Posterior vena cava (tissue), 2 donors: Measurements from ENCODE around the gene GOLT1A. TPM values are rescaled to one million over a fixed set of nuclear protein-coding genes. Genes with fewer than 3 reads are reported as not detected.

ENCODE experiments used
- DNase-seq: peaks from one replicate; pipeline ENCODE4 v3.0.0-alpha.2; 2020; ENCODE audit warnings: low spot score
- intact Hi-C, 2 donors: fragments of 100-400 bp; cut with DNase I; formaldehyde crosslinking; loops; one replicate each; pipeline versions ENCODE4 v1.14.1 to v1.14.2; 2022 to 2023
- total RNA-seq, 2 donors: library from RNA; stranded (reverse); fragmentation: NEBNext Ultra II Directional; extraction: Animal tissue kit (Norgen Biotek cat#: 25700); gene quantifications; one replicate each; pipeline ENCODE4 v1.2.1, GENCODE V29; 2021
- donor health status: DM: yes; HTN: yes; CAD: no.
- donor health status: DM: yes; HTN: yes; CAD: no.

The GOLT1A gene
- total RNA-seq, 2 donors from 2014 or later = not detected

- intact Hi-C loops = no loop called here
- DNase-seq = no peak
Measured at GRCh38 chr1:204199579-204199978, 14.2 kb downstream of the GOLT1A start.

DNA sequence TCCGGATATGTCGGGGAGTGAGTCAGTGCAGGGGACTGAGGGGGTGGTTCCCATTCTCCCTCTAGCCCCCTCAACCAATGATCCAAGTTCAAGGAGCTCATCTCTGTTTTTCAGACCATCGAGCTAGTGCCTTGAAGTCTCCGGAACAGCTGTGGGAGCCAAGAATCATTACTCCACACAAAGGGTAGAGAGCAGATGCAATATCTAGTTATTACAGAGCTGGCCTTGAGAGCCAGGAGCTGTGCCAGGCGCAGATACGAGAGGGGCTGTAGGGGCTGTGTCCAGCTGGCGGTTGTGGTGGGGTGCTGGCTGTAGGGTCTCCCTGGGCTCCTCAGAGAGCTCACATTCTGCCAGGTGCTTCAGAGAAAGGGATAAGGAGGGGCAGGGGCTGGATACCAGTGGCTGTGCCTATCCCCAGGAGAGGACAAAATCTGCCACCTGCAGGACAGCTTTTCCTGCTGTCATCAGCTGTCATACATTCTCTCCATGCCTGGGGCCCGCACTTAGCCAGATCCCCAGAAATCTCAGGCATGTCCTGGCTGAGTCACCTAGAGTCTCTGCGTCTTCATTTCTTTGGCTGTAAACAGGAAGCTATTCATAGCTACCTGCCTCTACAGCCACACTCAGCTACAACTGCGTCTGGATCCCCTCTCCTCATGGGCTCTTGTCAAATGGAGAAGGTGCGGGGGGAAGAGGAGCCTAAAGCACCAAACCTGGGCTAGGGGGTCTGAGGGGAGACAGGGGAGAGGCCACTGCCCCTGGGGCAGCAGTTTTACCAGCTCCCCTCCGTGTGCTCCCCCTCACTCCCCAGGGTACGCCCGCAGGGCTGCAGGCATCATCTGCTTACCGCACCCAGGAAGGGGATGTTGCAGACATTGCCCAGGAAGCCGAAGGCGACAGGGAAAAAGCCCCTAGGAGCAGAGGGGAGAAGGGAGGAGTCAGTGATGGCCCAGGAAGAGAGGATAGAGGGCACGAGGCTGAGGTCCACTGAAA lies 15.1 kb downstream of the GOLT1A start:
- DNase-seq = no peak
- intact Hi-C loops = no loop called here

GRCh38 chr1:204197068-204197467 lies 16.7 kb downstream of the GOLT1A start:
- intact Hi-C loops = no loop called here
- DNase-seq = no peak

- intact Hi-C loops = no loop called here
- no peak for DNase-seq
Measured at GRCh38 chr1:204196068-204196795, 17.6 kb downstream of the GOLT1A start, which contains the start of gene KISS1. TSS of gene KISS1 (minus strand) at chr1:204196491. CDS start at chr1:204192876, 3,615 bp downstream.

DNA sequence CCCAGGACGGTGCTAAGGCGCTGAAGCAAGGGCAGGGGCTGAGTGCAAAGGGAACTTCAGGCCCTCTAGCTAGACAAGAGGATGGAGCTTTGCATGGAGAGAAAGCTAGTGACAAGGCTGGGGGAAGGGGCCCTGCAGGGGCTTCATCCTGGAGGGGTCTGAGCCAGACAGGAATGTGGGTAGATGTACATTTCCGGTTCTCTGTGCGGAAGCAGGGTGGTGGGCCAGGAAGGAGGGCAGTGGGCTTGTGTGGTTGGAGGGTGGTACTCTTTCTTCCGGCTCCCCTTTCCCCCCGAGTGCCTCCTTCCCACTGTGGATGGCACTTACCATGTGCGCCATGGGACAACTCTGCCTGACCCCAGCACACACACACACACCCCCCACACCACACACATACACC lies 19.0 kb downstream of the GOLT1A start:
- intact Hi-C loops = no loop called here
- no peak for DNase-seq

GRCh38 chr1:204194080-204194479 lies 19.7 kb downstream of the GOLT1A start:
- intact Hi-C loops = no loop called here
- DNase-seq = no peak

GRCh38 chr1:204192589-204193352 lies 21.0 kb downstream of the GOLT1A start:
- DNase-seq = no peak
- intact Hi-C loops = no loop called here

- DNase-seq = no peak
- intact Hi-C loops = no loop called here
Measured at GRCh38 chr1:204192046-204192445, 21.7 kb downstream of the GOLT1A start.

DNA sequence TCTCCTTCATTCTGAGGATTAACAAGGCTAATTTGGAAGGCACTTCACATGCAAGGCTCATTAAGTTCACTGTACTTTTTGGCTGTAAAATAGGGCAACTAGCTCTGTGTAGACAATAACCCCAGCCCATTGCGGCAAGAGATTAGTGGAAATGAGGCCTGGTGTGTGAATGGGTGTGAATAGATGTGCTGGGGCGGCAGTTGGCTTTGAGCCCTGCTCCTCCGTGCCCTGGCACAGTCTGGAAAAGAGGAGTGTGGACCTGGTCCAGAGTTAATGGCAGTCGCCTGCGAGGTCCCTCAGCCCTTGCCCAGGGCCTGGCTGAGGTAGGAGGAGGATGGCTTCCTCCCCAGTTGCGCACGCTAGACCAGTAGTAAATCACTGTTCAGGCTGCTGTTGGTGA lies 22.3 kb downstream of the GOLT1A start:
- intact Hi-C loops = no loop called here

GRCh38 chr1:204190212-204191211 lies 23.3 kb downstream of the GOLT1A start:
- intact Hi-C loops = no loop called here
- DNase-seq = no peak

More for the DNA sequence above, 22.3 kb downstream of the GOLT1A start:
- DNase-seq = no peak

- intact Hi-C loops = no loop called here
- DNase-seq = no peak
Measured at GRCh38 chr1:204188959-204189639, 24.7 kb downstream of the GOLT1A start.

GRCh38 chr1:204186597-204186996 lies 27.2 kb downstream of the GOLT1A start:
- intact Hi-C loops = no loop called here
- no peak for DNase-seq

- DNase-seq = peak; percentile 5
- intact Hi-C loops = no loop called here
Measured at GRCh38 chr1:204181116-204181515, 32.7 kb downstream of the GOLT1A start.

DNA sequence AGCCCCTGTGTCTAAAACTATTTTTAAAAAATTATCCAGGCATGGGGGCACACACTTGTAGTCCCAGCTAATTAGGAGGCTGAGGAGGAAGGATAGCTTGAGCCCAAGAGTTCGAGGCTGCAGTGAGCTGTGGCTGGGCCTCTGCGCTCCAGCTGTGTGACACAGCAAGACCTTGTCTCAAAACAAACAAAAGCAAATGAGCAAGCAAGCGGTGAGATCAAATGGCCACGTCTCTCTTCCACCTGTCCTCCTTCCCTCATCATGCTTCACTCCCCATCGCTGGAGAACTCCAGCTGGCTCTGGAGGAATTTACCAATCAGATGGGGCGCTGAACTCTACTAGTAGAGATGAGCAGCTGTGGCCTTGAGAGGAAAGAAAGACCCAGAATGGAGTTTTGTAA lies 33.7 kb downstream of the GOLT1A start:
- intact Hi-C loops = no loop called here
- peak; percentile 14 for DNase-seq

- intact Hi-C loops = no loop called here
- peak; percentile 43 for DNase-seq
Measured at GRCh38 chr1:204178487-204179281, 35.1 kb downstream of the GOLT1A start.

DNA sequence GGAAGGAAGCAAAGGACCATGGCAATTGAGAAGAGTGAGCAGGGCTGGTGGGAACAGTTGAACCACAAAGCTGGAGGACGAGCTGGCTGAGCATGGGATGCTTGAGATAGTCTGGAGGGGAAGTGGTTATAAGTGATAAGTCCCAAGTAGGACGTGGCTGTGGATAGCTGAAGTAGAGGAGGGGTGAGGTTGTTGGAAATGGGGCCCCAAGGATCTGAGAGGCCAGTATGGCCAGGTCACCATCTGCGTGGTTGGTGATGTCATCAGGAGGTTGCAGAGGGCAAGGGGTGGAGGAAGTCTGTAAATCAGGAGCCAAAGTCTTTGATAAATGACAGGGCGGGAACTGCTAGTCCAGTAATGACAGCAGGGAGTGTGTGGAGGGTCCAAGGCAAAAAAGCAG lies 36.7 kb downstream of the GOLT1A start:
- intact Hi-C loops = no loop called here

DNA sequence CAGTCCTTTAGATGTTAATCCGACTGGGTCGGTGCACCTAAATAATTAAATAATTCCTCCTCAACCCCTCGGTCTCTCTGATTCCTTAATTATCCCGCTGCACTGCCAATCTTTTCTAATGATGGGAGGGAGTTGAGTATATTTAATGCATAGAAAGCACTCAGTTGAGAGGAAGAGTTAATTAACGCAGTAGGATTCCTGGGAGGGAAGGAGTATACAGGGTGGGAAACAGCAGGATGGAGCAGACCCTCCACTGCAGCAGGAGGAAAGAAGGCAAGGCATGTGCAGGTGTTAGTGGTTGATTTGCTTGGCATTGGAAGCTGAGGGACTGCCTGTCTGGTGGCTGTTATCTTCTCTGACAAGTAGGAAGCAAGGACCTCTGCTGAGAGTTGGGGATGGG lies 37.7 kb downstream of the GOLT1A start:
- intact Hi-C loops = no loop called here
- DNase-seq = peak; percentile 31

More for the DNA sequence above, 36.7 kb downstream of the GOLT1A start:
- DNase-seq = peak; percentile 13
